Effector memory CD4-positive, alpha-beta T cell (primary cell): ENCODE results near the gene ZMYND8.
"Not testable (repeated sequence)": the region's sequence is repeated elsewhere in the genome, so short reads cannot be mapped to it uniquely, and the experiment has no call there.

Source experiments
- DNase-seq, 3 donors: peaks; one replicate each; pipeline ENCODE4 v3.0.0-alpha.2; 2020
- H3K27ac ChIP-seq: 2 replicates; pipeline ENCODE4 v1.7.0; 2013; ENCODE audit warnings: mild to moderate bottlenecking, low read length, moderate library complexity; ENCODE audit not compliant: insufficient read depth, poor library complexity, severe bottlenecking
- H3K27me3 ChIP-seq: replicated peaks from 2 replicates; pipeline ENCODE4 v1.7.0; 2013; ENCODE audit warnings: mild to moderate bottlenecking, low read length; ENCODE audit not compliant: insufficient read depth, control insufficient read depth, poor library complexity, severe bottlenecking
- H3K36me3 ChIP-seq: 2 replicates; pipeline ENCODE4 v1.7.0; 2013; ENCODE audit warnings: mild to moderate bottlenecking, low read length, moderate library complexity; ENCODE audit not compliant: control insufficient read depth, insufficient read depth
- H3K4me1 ChIP-seq: 2 replicates; pipeline ENCODE4 v1.7.0; 2013; ENCODE audit warnings: low read length, mild to moderate bottlenecking; ENCODE audit not compliant: control insufficient read depth, insufficient read depth, poor library complexity, severe bottlenecking
- H3K4me3 ChIP-seq: 2 replicates; pipeline ENCODE4 v1.7.0; 2013; ENCODE audit warnings: low read length, low read depth, mild to moderate bottlenecking; ENCODE audit not compliant: insufficient read depth, poor library complexity, severe bottlenecking
- H3K9me3 ChIP-seq: 2 replicates; pipeline ENCODE4 v1.7.0; 2013; ENCODE audit warnings: mild to moderate bottlenecking, low read length, moderate library complexity; ENCODE audit not compliant: control insufficient read depth

ZMYND8 gene

GRCh38 chr20:47266847-47267515 is 89.5 kb downstream of the ZMYND8 start:
- Histone ChIP-seq H3K36me3 (peaks cover 25% of the 10 kb centered on the region), H3K4me3 (no peak overlapping the region), H3K27ac (no peak overlapping the region), H3K9me3 (no peaks in the 10 kb centered on the region), H3K27me3 (no peaks in the 10 kb centered on the region), H3K4me1 (no peaks in the 10 kb centered on the region)
- no peak for DNase-seq

GRCh38 chr20:47265984-47266383 is 90.5 kb downstream of the ZMYND8 start:
- H3K4me3 ChIP-seq, result no peak overlapping the region
- no peaks in the 10 kb centered on the region for H3K9me3 ChIP-seq
- no peak overlapping the region for H3K27ac ChIP-seq
- H3K4me1 ChIP-seq, result no peaks in the 10 kb centered on the region
- DNase-seq, result no peak
- peaks cover 32% of the 10 kb centered on the region for H3K36me3 ChIP-seq
- H3K27me3 ChIP-seq, result no peaks in the 10 kb centered on the region

GRCh38 chr20:47265214-47265613 is 91.3 kb downstream of the ZMYND8 start:
- no peak overlapping the region for H3K27ac ChIP-seq
- H3K36me3 ChIP-seq, result peaks cover 39% of the 10 kb centered on the region
- no peaks in the 10 kb centered on the region for H3K4me1 ChIP-seq
- no peak for DNase-seq
- H3K9me3 ChIP-seq, result no peaks in the 10 kb centered on the region
- no peak overlapping the region for H3K4me3 ChIP-seq
- no peaks in the 10 kb centered on the region for H3K27me3 ChIP-seq

- not testable (repeated sequence) for H3K4me1 ChIP-seq, H3K27me3 ChIP-seq, H3K4me3 ChIP-seq, H3K27ac ChIP-seq, H3K9me3 ChIP-seq, DNase-seq
- H3K36me3 ChIP-seq, result peaks cover 42% of the 10 kb centered on the region
Measured at GRCh38 chr20:47264137-47264769, 92.2 kb downstream of the ZMYND8 start.

GRCh38 chr20:47263465-47264084 is 92.9 kb downstream of the ZMYND8 start:
- no peaks in the 10 kb centered on the region for H3K27me3 ChIP-seq
- DNase-seq, result no peak
- no peaks in the 10 kb centered on the region for H3K4me1 ChIP-seq
- H3K4me3 ChIP-seq, result no peak overlapping the region
- no peaks in the 10 kb centered on the region for H3K9me3 ChIP-seq
- no peak overlapping the region for H3K27ac ChIP-seq
- peaks cover 46% of the 10 kb centered on the region for H3K36me3 ChIP-seq

- no peaks in the 10 kb centered on the region for H3K4me1 ChIP-seq
- H3K27ac ChIP-seq, result no peak overlapping the region
- no peak for DNase-seq
- peaks cover 47% of the 10 kb centered on the region for H3K36me3 ChIP-seq
- no peaks in the 10 kb centered on the region for H3K9me3 ChIP-seq
- H3K4me3 ChIP-seq, result no peak overlapping the region
- no peaks in the 10 kb centered on the region for H3K27me3 ChIP-seq
Measured at GRCh38 chr20:47263080-47263464, 93.4 kb downstream of the ZMYND8 start.

- no peak overlapping the region for H3K27ac ChIP-seq
- no peak overlapping the region for H3K4me3 ChIP-seq
- no peaks in the 10 kb centered on the region for H3K27me3 ChIP-seq
- DNase-seq, result no peak
- H3K36me3 ChIP-seq, result peaks cover 51% of the 10 kb centered on the region
- no peaks in the 10 kb centered on the region for H3K4me1 ChIP-seq
- no peaks in the 10 kb centered on the region for H3K9me3 ChIP-seq
Measured at GRCh38 chr20:47262365-47263013, 94.0 kb downstream of the ZMYND8 start.

GRCh38 chr20:47262008-47262364 is 94.5 kb downstream of the ZMYND8 start:
- no peak overlapping the region for H3K4me3 ChIP-seq
- DNase-seq, result no peak
- H3K27me3 ChIP-seq, result no peaks in the 10 kb centered on the region
- no peak overlapping the region for H3K27ac ChIP-seq
- H3K9me3 ChIP-seq, result no peaks in the 10 kb centered on the region
- peaks cover 51% of the 10 kb centered on the region for H3K36me3 ChIP-seq
- H3K4me1 ChIP-seq, result no peaks in the 10 kb centered on the region

GRCh38 chr20:47261161-47261774 is 95.2 kb downstream of the ZMYND8 start:
- not testable (repeated sequence) for H3K27ac ChIP-seq, H3K27me3 ChIP-seq, H3K4me3 ChIP-seq, DNase-seq, H3K9me3 ChIP-seq, H3K4me1 ChIP-seq
- peaks cover 54% of the 10 kb centered on the region for H3K36me3 ChIP-seq
